HG02981 (cell line): ENCODE measurements around the gene SHANK1.

Source experiments
- ATAC-seq: cut with Tn5 transposase; IDR thresholded peaks from one replicate; pipeline ENCODE4 v1.9.1; 2021; ENCODE audit warnings: mild to moderate bottlenecking, moderate library complexity; ENCODE audit not compliant: unreplicated experiment

Gene SHANK1

GRCh38 chr19:50729894-50730293 lies 10.3 kb upstream of the SHANK1 start:
- no peak for ATAC-seq

GRCh38 chr19:50728084-50728737 lies 8.6 kb upstream of the SHANK1 start:
- ATAC-seq: no peak

DNA sequence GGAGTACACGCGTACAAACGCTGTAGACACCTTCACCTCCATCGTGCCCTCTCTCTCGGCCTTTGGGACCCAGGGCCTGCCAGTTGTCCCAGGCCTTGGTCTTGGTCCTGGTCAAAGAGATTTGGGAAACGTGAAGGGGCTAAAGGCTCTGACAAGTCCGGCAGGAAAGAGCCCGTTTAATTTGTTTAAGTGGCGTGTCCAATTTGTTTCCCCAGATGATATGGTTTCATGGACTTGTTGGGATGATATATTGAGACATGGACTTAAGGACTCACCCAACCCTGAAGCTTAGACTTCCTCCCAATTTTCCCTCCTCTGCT lies 6.3 kb upstream of the SHANK1 start:
- no peak for ATAC-seq

DNA sequence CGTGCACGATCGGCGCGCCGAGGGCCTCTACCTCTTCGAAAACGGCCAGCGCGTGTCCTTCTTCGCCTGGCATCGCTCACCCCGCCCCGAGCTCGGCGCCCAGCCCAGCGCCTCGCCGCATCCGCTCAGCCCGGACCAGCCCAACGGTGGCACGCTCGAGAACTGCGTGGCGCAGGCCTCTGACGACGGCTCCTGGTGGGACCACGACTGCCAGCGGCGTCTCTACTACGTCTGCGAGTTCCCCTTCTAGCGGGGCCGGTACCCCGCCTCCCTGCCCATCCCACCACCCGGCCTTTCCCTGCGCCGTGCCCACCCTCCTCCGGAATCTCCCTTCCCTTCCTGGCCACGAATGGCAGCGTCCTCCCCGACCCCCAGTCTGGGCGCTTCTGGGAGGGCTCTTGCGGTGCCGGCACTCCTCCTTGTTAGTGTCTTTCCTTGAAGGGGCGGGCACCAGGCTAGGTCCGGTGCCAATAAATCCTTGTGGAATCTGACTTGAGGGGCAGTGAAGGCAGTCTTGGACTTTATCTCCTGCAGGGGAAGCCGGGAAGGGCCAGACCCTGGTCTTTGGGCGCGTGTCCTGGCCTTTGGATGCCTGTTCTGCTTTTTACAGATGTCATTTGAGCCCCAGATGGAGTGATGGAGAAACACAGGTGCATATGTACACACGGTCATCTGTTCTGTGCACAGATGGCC lies 5.8 kb upstream of the SHANK1 start:
- ATAC-seq: no peak

GRCh38 chr19:50724522-50725217 lies 5.1 kb upstream of the SHANK1 start:
- peak; percentile 74 for ATAC-seq

GRCh38 chr19:50723735-50724521 lies 4.3 kb upstream of the SHANK1 start:
- no peak for ATAC-seq

GRCh38 chr19:50723069-50723468 lies 3.5 kb upstream of the SHANK1 start, which contains the start of gene CLEC11A:
Gene CLEC11A, plus strand, starts transcription at chr19:50723364. Its CDS starts 162 bp downstream, at chr19:50723526.
- ATAC-seq: no peak

DNA sequence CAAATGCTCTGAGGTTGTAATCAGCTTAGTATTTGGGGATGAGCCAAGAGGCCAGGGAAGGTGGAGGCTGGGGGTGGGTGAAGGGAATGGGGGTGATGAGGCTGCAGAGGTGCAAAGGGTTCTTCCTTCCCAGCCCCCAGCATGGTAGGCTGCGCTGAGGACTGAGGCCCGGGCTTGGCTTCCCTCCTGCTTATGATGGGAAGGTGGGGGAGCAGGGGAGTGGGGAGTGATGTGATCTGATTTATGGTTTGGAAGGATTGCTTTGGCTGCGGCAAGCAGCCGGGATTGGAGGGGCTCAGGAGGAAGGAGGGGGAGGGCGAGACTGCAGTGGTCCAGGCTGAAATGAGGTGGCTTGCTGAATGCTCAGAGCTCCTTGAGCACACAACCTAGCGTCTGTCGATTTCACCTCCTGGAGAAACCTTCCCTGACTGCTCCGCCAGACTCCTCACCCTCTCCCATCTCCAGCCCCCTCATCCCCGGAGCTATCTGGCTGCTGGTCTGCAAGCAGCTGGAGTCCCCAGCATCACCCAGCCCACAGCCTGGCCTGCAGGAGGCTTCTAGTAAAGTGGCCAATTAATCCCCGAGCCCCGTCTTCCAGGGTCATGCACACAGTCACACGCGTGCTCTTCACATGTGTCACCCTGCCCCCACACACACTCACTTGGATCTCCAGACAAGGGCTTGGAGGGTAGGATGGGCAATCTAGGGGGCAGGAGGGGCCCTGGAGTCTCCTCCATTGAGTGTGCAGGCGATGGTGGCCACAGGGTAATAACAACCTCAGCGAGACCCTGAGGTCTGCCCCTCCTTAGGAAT lies 2.8 kb upstream of the SHANK1 start:
- no peak for ATAC-seq

DNA sequence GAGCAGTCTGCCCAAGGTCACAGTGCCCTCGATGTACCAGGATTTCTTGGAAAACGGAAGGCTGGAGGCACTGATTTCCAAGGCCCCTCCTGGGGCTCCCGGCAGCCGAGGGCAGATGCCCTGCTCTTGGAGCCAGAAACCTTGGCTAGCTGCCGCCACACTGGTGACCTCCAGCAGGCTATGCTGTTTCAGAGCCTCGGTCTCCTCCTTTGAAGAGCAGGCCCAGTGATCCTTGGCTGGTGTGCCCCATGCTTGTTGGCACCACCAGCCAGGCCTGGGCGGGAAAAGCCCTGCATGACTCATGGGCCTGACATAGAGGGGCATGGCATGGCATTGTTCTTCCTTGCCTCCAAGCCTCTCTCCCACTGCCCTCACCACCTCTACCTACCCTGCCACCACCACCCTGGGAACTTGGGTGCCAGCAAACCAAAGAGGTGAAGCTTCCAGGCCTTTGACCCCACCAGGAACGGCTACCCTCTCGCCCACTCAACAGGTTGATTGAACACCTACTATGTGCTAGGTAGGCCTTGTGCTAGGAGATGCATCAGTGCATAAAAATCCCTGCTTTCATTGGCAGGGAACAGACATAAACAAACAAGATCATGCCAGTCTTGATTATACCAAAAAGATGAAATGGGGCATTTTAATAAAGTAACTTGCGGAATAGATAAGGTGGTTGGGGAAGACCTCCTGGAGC lies 2.0 kb upstream of the SHANK1 start:
- no peak for ATAC-seq

DNA sequence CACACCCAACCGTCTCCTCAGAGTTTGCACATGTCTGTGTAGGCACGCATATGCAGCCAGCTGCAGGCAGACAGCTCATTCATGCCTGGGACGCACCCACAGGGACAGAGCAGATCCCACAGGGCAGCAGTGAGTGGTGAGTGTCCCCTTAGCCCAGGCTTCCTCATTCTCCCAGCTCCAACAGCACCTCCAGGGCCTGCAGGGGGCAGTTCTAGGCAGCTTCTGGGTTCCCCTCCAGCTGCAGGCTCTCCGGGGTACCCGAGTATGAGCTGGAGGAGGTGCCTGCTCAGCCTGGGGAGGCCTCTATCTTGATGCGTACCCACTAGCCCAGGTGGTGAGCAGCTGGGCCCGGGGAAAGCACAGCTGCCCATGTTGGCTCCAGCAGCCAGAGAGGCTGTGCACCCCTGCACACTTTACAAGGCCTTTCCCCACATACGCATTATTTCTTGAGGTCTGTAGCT lies 1.3 kb upstream of the SHANK1 start:
- no peak for ATAC-seq

DNA sequence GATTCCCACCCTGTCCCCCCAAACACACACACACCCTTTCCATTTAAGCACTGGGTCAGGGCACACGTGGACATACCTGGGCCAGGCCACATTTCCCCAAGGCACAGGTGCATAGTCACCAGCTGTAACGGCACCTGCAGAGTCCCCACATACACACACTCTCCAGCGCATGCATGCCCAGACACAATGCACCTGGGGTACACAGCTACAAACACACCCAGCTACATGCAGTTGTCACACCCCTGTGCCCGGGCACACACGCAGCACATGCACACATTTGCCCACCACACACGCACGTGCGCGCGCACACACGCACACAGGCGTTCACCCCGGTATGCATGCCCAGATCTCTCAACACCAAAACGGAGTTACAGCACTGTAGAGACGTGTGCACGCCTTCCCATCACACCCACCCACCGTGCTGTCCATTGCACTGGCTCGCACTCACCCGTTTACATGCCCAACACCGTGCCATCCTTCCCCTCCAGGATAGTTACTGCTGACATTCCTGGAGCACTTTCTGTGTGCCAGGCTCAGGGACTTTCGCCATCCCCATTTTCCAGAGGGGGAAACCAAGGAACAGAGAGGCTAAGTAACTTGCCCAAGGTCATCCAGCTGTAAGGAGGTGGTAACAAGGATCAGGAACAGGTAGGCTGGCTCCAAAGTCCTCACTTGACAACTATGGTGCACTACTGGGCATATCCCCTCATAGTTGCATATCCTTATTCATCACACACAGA lies 749 bp upstream of the SHANK1 start:
- ATAC-seq: no peak

DNA sequence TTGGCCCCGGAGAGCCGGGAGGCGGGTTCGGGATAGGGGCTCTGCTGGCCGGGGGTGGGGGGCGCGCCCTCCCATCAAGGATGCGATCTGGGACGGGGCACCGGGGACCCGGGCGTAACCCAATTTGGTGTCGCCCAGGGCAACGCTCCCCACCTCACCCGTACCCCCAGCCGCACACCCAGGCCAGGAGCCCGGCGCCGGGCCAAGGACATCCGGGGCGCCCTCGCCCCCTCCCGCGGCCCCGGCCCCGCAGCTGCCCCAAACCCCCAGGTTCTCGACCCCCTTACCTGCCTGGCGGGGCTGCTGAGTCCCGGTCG lies 525 bp downstream of the SHANK1 start:
- ATAC-seq: no peak

DNA sequence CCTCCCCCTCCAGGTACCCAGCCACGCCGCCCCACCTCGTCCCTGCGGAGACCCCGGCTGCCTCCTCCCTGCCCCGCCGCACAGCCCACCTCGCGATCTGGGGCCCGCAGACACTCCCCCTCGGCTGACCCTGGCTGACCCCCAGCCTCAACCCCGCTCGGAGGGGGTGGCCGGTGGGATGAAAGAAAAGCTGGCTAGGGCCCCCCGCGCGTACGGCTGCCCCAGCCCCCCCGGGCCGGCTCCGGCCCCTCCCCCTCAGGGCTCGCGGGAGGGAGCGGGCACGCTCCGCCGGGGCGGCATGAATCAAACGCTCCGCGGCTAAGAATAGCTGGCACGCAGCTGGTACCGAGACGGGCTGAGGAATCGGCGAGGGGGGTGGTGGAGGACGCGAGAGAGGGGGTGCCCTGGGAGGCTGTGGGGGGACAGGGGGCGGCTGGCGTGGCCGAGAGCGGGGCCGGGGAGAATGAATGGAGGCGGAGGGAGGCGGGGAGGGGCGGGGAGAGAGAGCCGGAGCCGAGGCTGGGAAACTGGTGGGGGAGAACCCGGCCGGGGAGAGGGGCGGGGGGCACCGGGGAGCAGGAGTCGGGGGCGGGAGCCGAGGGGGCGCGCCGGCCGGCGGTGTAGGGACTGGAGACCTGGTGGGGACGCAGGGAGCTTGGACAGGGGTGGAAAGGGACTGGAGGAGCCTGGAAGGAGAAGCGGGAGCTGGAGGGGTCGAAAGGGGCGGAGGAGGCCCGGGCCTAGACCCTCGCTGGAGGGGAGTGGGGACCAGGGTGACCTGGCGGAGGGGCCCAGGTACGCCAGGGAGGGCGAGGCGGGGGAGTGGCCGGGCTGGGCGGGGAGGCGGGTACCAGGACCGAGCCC lies 1.1 kb downstream of the SHANK1 start:
- ATAC-seq: no peak

- no peak for ATAC-seq
These were observed 1.7 kb downstream of the SHANK1 start for GRCh38 chr19:50717891-50718254.

DNA sequence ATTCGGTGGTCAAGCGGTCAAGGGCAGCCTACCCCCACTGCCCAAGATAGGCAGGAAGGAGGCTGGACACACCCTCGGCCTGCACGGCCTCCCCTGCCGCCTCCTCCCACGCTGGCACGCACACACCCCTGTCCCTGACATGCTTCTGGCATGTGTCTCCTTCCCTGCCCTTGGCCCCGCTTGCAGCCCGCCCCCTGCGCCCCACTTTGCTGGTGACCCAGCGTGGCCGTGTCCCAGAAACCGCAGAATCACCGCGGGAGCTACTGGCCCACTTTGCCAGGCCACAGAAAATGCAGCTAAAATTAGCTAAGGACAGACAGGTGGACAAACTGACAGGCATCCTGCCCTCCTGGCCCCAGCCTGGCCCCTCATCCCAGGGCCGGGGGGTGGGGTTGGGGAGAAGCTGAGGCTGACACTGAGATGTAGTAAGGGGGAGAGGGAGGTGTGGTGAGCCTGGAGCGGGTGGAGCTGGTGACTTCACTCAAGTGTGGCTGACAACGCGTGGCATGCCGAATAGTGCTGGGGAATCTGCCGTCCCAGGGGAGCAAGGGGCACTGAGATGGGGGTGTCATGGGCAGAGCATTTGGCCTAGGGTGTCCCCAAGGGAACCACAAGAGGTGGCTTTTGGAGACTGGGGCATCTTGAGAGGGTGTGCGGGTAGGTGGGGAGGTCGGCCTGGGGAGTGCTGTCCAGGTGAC lies 2.4 kb downstream of the SHANK1 start:
- ATAC-seq: no peak

DNA sequence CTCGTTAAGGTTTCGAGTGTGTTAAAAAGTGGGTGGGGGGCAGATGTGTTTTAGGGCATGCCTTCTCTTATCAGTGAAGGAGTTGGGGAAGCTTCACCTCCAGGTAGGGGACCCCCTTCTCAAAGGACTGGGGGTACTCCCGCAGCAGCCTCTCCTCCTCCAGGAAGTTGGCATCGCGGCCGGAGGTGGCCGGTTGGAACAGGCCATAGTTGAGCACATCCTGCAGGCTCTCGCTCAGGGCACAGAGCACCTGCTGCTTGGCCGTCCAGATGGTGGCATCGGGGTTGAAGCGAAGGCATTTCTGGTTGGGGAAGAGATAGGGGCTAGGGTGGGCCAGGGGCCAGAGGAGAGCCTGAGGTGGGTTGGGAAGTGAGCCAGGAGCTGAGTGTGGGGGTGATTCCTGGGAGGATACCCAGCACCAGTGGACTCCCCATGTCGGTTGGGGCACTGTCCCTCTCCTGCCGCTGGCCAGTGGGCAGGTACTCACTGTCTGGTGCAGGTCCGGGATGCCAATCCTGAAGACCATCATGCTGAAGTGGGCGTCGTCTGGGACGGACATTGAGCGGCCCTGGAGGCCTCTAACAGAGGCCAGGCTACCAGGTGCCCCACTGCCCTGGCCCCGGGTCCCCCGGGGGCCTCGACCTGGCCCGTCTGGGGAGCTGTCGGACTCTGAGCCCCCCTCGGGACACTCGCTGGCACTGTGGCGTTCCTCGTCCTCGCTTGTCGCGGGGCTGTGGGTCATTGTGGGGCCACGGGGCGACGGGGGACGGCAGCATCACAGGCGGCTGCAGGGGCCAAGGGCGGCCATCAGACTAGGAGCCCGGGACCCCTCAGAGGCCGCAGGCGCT lies 3.2 kb downstream of the SHANK1 start:
- ATAC-seq: no peak
